Fibroblast of lung (primary cell): ENCODE results near the gene ABCC11. TPM values are rescaled to one million over a fixed set of nuclear protein-coding genes. Genes with fewer than 3 reads are reported as not detected.

Experiments
- DNase-seq, 2 donors: peaks; one replicate each; pipeline versions ENCODE4 v3.0.0 to v3.0.0-alpha.2; 2010; ENCODE audit warnings: low read depth in 2 of 2
- H2AFZ ChIP-seq: 2 replicates; pipeline ENCODE4 v1.5.1; 2012; ENCODE audit warnings: low read length, control low read depth, inconsistent platforms
- H3K27ac ChIP-seq: 2 replicates; pipeline ENCODE4 v1.5.1; 2011; ENCODE audit warnings: low read length, control low read depth; ENCODE audit not compliant: insufficient read depth
- H3K27me3 ChIP-seq: 2 replicates; pipeline ENCODE4 v1.5.1; 2011; ENCODE audit warnings: mild to moderate bottlenecking, low read length; ENCODE audit not compliant: control insufficient read depth, insufficient read depth
- H3K36me3 ChIP-seq: 2 replicates; pipeline ENCODE4 v1.5.1; 2011; ENCODE audit warnings: low read length; ENCODE audit not compliant: control insufficient read depth, insufficient read depth
- H3K4me1 ChIP-seq: 2 replicates; pipeline ENCODE4 v1.5.1; 2011; ENCODE audit warnings: low read length; ENCODE audit not compliant: control insufficient read depth, insufficient read depth; ENCODE audit errors: extremely low read depth
- H3K4me2 ChIP-seq: 2 replicates; pipeline ENCODE4 v1.5.1; 2011; ENCODE audit warnings: low read length, control low read depth; ENCODE audit not compliant: insufficient read depth; ENCODE audit errors: extremely low read depth
- H3K4me3 ChIP-seq, 4 experiments: fragments of 200-600 bp in 1 of 4; sonication (generic) in 1 of 4; replicated peaks in 1 of 4; 2 replicates each; pipeline ENCODE4 v1.5.1; 2011 to 2016; ENCODE audit warnings: low read length in 4 of 4, low read depth in 3 of 4, mild to moderate bottlenecking in 3 of 4, control low read depth in 2 of 4, inconsistent platforms in 1 of 4, mixed read lengths in 1 of 4; ENCODE audit not compliant: insufficient read depth in 1 of 4; ENCODE audit errors: control extremely low read depth in 1 of 4
- H3K79me2 ChIP-seq: 2 replicates; pipeline ENCODE4 v1.5.1; 2012; ENCODE audit warnings: mild to moderate bottlenecking, low read length, inconsistent platforms; ENCODE audit not compliant: control insufficient read depth, insufficient read depth
- H3K9ac ChIP-seq: 2 replicates; pipeline ENCODE4 v1.5.1; 2011; ENCODE audit warnings: mild to moderate bottlenecking, low read length, control low read depth; ENCODE audit not compliant: insufficient read depth
- H3K9me3 ChIP-seq: 2 replicates; pipeline ENCODE4 v1.5.1; 2012; ENCODE audit warnings: low read depth, low read length; ENCODE audit not compliant: control insufficient read depth, insufficient read depth
- H4K20me1 ChIP-seq: 2 replicates; pipeline ENCODE4 v1.5.1; 2011; ENCODE audit warnings: low read length; ENCODE audit not compliant: control insufficient read depth, insufficient read depth; ENCODE audit errors: extremely low read depth
- CTCF ChIP-seq, 2 donors: IDR thresholded peaks in 1 of 2; conservative IDR thresholded peaks in 1 of 2; 1 replicate in 1 of 2; 2 replicates in 1 of 2; pipeline ENCODE4 v1.5.1; 2011 to 2012; ENCODE audit warnings: low read length in 2 of 2, control low read depth in 1 of 2, inconsistent platforms in 1 of 2, low read depth in 1 of 2, mild to moderate bottlenecking in 1 of 2
- EZH2 ChIP-seq: IDR thresholded peaks from 2 replicates; pipeline ENCODE4 v1.5.1; 2012; ENCODE audit warnings: low read length, control low read depth, mild to moderate bottlenecking; ENCODE audit errors: missing control alignments
- polyA plus RNA-seq, 2 donors: library from polyadenylated mRNA; depleted of rRNA in 1 of 2; stranded (reverse) in 1 of 2; unstranded in 1 of 2; fragments of >200 nt; gene quantifications; 2 replicates each; pipeline ENCODE4 v1.2.1, GENCODE V29; 2011 to 2012; ENCODE audit warnings: missing spikeins in 1 of 2
- total RNA-seq: library from RNA; depleted of rRNA; stranded (reverse); fragments of >200 nt; gene quantifications from 2 replicates; pipeline ENCODE4 v1.2.1, GENCODE V29; 2014

Gene ABCC11
- total and polyA plus RNA-seq, 2 donors (not counting 1 experiment from before 2014, with no cell fraction given) = 0.17 to 0.20 TPM

GRCh38 chr16:48176635-48177408 lies 70.5 kb downstream of the ABCC11 start:
- no peak overlapping the region for H3K4me2 ChIP-seq
- H3K9ac ChIP-seq = no peak overlapping the region
- no peaks in the 10 kb centered on the region for H3K4me1 ChIP-seq
- H3K36me3 ChIP-seq = no peaks in the 10 kb centered on the region
- no peaks in the 10 kb centered on the region for H3K27me3 ChIP-seq
- no peaks in the 10 kb centered on the region for H3K79me2 ChIP-seq
- no peaks in the 10 kb centered on the region for H4K20me1 ChIP-seq
- no peak overlapping the region for H2AFZ ChIP-seq
- no peak overlapping the region for H3K4me3 ChIP-seq
- DNase-seq = no peak
- no peaks in the 10 kb centered on the region for H3K9me3 ChIP-seq
- TF ChIP-seq EZH2 (no peak), CTCF (conservative IDR thresholded peaks at IDR 0.05 in 1 of 2, IDR thresholded peaks at IDR 0.05 in 1 of 2; ENCODE audit: low read depth in 1 of 2, low read length in 2 of 2) (no peak)
- H3K27ac ChIP-seq = no peak overlapping the region

GRCh38 chr16:48173889-48174288 lies 73.5 kb downstream of the ABCC11 start:
- no peak for TF ChIP-seq CTCF (conservative IDR thresholded peaks at IDR 0.05 in 1 of 2, IDR thresholded peaks at IDR 0.05 in 1 of 2; ENCODE audit: low read depth in 1 of 2, low read length in 2 of 2)
- no peak for TF ChIP-seq EZH2
- Histone ChIP-seq H3K9me3 (no peaks in the 10 kb centered on the region), H3K27me3 (no peaks in the 10 kb centered on the region), H3K36me3 (no peaks in the 10 kb centered on the region), H2AFZ (no peak overlapping the region), H3K4me1 (no peaks in the 10 kb centered on the region), H3K79me2 (no peaks in the 10 kb centered on the region), H3K27ac (no peak overlapping the region), H3K4me2 (no peak overlapping the region), H3K9ac (no peak overlapping the region), H3K4me3 (no peak overlapping the region), H4K20me1 (no peaks in the 10 kb centered on the region)
- DNase-seq = no peak

- no peak for DNase-seq
- no peak overlapping the region for H3K9ac ChIP-seq
- H3K9me3 ChIP-seq = no peaks in the 10 kb centered on the region
- H3K36me3 ChIP-seq = no peaks in the 10 kb centered on the region
- H3K79me2 ChIP-seq = no peaks in the 10 kb centered on the region
- H3K4me1 ChIP-seq = no peaks in the 10 kb centered on the region
- TF ChIP-seq CTCF (conservative IDR thresholded peaks at IDR 0.05 in 1 of 2, IDR thresholded peaks at IDR 0.05 in 1 of 2; ENCODE audit: low read depth in 1 of 2, low read length in 2 of 2) (no peak), EZH2 (no peak)
- H2AFZ ChIP-seq = no peak overlapping the region
- H3K27ac ChIP-seq = no peak overlapping the region
- no peaks in the 10 kb centered on the region for H3K27me3 ChIP-seq
- no peak overlapping the region for H3K4me3 ChIP-seq
- no peak overlapping the region for H3K4me2 ChIP-seq
- no peaks in the 10 kb centered on the region for H4K20me1 ChIP-seq
Observed at GRCh38 chr16:48172682-48173081, 74.7 kb downstream of the ABCC11 start.
